K562 (cell line): ENCODE measurements around the gene PIERCE2. TPM values are rescaled to one million over a fixed set of nuclear protein-coding genes. Genes with fewer than 3 reads are reported as not detected.

Experiments used
- ARHGAP35 ChIP-seq: fragments of 450-650 bp; IDR thresholded peaks from 2 replicates; pipeline ENCODE4 v1.6.1; 2018; ENCODE audit not compliant: partially characterized antibody
- ASH1L ChIP-seq: fragments of 450-650 bp; IDR thresholded peaks from 2 replicates; pipeline ENCODE4 v1.6.1; 2018; ENCODE audit warnings: borderline replicate concordance, mild to moderate bottlenecking, low read depth; ENCODE audit not compliant: partially characterized antibody
- BRD4 ChIP-seq: fragments of 200-600 bp; sonication (generic); IDR thresholded peaks from 2 replicates; pipeline ENCODE4 v1.6.1; 2017; ENCODE audit warnings: inconsistent platforms
- DNMT1 ChIP-seq: fragments of 450-650 bp; IDR thresholded peaks from 2 replicates; pipeline ENCODE4 v1.6.1; 2016; ENCODE audit warnings: antibody characterized with exemption, mild to moderate bottlenecking
- MEF2D ChIP-seq: conservative IDR thresholded peaks from 2 replicates; pipeline ENCODE4 v1.6.1; 2016; ENCODE audit warnings: low read depth, missing genetic modification characterization, missing compliant biosample characterization
- OTX1 ChIP-seq: fragments of 450-650 bp; formaldehyde crosslinking; IDR thresholded peaks from 2 replicates; pipeline ENCODE4 v1.4.0; 2022; ENCODE audit warnings: mild to moderate bottlenecking
- RFX7 ChIP-seq: fragments of 250-450 bp; sonication (Bioruptor Pico); IDR thresholded peaks from 2 replicates; pipeline ENCODE4 v1.5.1; 2021; ENCODE audit warnings: mild to moderate bottlenecking
- SIRT6 ChIP-seq: IDR thresholded peaks from one replicate; pipeline ENCODE4 v1.6.1; 2012; ENCODE audit warnings: low read depth, mild to moderate bottlenecking, control low read depth, inconsistent platforms, low read length, moderate library complexity
- SMAD4 ChIP-seq: fragments of 250-450 bp; sonication (Bioruptor Pico); conservative IDR thresholded peaks from 2 replicates; pipeline ENCODE4 v1.8.0; 2021; ENCODE audit warnings: inconsistent platforms, mild to moderate bottlenecking, moderate library complexity
- SMC3 ChIP-seq: conservative IDR thresholded peaks from 2 replicates; pipeline ENCODE4 v1.6.1; 2011; ENCODE audit warnings: low read depth, low read length, improper control_type of control experiment; ENCODE audit not compliant: insufficient read depth
- TFAM ChIP-seq: fragments of 250-450 bp; sonication (Bioruptor Pico); conservative IDR thresholded peaks from 2 replicates; pipeline ENCODE4 v1.5.0; 2021; ENCODE audit warnings: mild to moderate bottlenecking, moderate library complexity
- TSC22D4 ChIP-seq: fragments of 450-650 bp; IDR thresholded peaks from 2 replicates; pipeline ENCODE4 v1.6.1; 2016; ENCODE audit warnings: missing genetic modification characterization, missing biosample characterization, control low read depth
- ZNF124 ChIP-seq: sonication (generic); formaldehyde crosslinking; IDR thresholded peaks from 2 replicates; pipeline ENCODE4 v1.8.1; 2022; ENCODE audit warnings: missing genetic modification reagents
- ZNF354B ChIP-seq: fragments of 250-450 bp; sonication (Bioruptor Pico); IDR thresholded peaks from 2 replicates; pipeline ENCODE4 v1.4.0; 2020
- ZNF584 ChIP-seq: fragments of 200-800 bp; sonication (Bioruptor generic); IDR thresholded peaks from 2 replicates; pipeline ENCODE4 v1.6.1; 2016; ENCODE audit warnings: low read depth, mild to moderate bottlenecking, missing genetic modification characterization, missing compliant biosample characterization
- ZNF766 ChIP-seq: fragments of 200-800 bp; sonication (Bioruptor generic); conservative IDR thresholded peaks from 2 replicates; pipeline ENCODE4 v1.6.1; 2016; ENCODE audit warnings: missing genetic modification characterization, missing compliant biosample characterization
- polyA plus RNA-seq, 8 experiments: library from polyadenylated mRNA; depleted of rRNA in 4 of 8; stranded (reverse) in 5 of 8; unstranded in 3 of 8; fragments of >200 nt; fragmentation: Nextera tagmentation in 2 of 8; fragmentation: Illumina TruSeq in 1 of 8; extraction: Ambion mirVana in 2 of 8; extraction: Trizol in 1 of 8; gene quantifications; 2 replicates each; pipeline versions ENCODE4 v1.2.1 to v1.2.3, GENCODE V29; 2011 to 2014; ENCODE audit warnings: inconsistent platforms in 1 of 8, missing spikeins in 1 of 8
- total RNA-seq, 7 experiments: library from RNA; depleted of rRNA in 6 of 7; stranded (reverse); fragments of >200 nt in 6 of 7; fragmentation: Illumina TruSeq in 2 of 7; extraction: Trizol in 2 of 7; gene quantifications; 2 replicates each; pipeline versions ENCODE4 v1.2.1 to v1.2.3, GENCODE V29; 2011 to 2021; ENCODE audit warnings: low replicate concordance in 1 of 7
- TF ChIP-seq, protein P1 (sequence below): fragments of 450-650 bp; formaldehyde crosslinking; IDR thresholded peaks from 2 replicates; pipeline ENCODE4 v1.4.0; 2020; ENCODE audit warnings: mild to moderate bottlenecking, moderate library complexity
- TF ChIP-seq, protein P2 (sequence below): fragments of 250-450 bp; sonication (Bioruptor Pico); IDR thresholded peaks from 2 replicates; pipeline ENCODE4 v1.5.1; 2021; ENCODE audit warnings: mild to moderate bottlenecking
- TF ChIP-seq, protein P3 (sequence below): fragments of 450-650 bp; IDR thresholded peaks from 2 replicates; pipeline ENCODE4 v1.6.1; 2014; ENCODE audit warnings: low read depth, mild to moderate bottlenecking, moderate library complexity, borderline replicate concordance
- TF ChIP-seq, protein P4 (sequence below): fragments of 250-450 bp; sonication (Bioruptor Pico); IDR thresholded peaks from 2 replicates; pipeline ENCODE4 v1.8.0; 2021; ENCODE audit warnings: moderate library complexity, mild to moderate bottlenecking, inconsistent platforms
- TF ChIP-seq, protein P5 (sequence below): IDR thresholded peaks from 2 replicates; pipeline ENCODE4 v1.6.1; 2011; ENCODE audit warnings: borderline replicate concordance, low read depth, mild to moderate bottlenecking, moderate library complexity, low read length; ENCODE audit not compliant: insufficient read depth, poor library complexity, severe bottlenecking

The PIERCE2 gene
- total and polyA plus RNA-seq, 9 of the 15 experiments (the other 6 are each of a cell fraction or from before 2014, with no cell fraction given), result 2.9 to 4.8 (median 4.0) TPM

- TF ChIP-seq SMAD4 (CRISPR knock-in tag) (peak; percentile 86), RFX7 (CRISPR knock-in tag) (no peak), SIRT6 (no peak), ZNF354B (CRISPR knock-in tag) (peak; percentile 59; the same call in 1 of the 2 replicates), MEF2D (tag) (peak; percentile 83), TFAM (CRISPR knock-in tag) (no peak), BRD4 (peak; percentile 60; the same call in 1 of the 2 replicates), ASH1L (no peak), ZNF124 (no peak), OTX1 (no peak), SMC3 (no peak), TSC22D4 (no peak), DNMT1 (no peak), ZNF766 (CRISPR knock-in tag) (peak; percentile 89), ZNF584 (CRISPR knock-in tag) (peak; percentile 95), ARHGAP35 (no peak)
- TF ChIP-seq, protein P1, sequence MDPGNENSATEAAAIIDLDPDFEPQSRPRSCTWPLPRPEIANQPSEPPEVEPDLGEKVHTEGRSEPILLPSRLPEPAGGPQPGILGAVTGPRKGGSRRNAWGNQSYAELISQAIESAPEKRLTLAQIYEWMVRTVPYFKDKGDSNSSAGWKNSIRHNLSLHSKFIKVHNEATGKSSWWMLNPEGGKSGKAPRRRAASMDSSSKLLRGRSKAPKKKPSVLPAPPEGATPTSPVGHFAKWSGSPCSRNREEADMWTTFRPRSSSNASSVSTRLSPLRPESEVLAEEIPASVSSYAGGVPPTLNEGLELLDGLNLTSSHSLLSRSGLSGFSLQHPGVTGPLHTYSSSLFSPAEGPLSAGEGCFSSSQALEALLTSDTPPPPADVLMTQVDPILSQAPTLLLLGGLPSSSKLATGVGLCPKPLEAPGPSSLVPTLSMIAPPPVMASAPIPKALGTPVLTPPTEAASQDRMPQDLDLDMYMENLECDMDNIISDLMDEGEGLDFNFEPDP (CRISPR knock-in tag), result no peak
- TF ChIP-seq, protein P2, sequence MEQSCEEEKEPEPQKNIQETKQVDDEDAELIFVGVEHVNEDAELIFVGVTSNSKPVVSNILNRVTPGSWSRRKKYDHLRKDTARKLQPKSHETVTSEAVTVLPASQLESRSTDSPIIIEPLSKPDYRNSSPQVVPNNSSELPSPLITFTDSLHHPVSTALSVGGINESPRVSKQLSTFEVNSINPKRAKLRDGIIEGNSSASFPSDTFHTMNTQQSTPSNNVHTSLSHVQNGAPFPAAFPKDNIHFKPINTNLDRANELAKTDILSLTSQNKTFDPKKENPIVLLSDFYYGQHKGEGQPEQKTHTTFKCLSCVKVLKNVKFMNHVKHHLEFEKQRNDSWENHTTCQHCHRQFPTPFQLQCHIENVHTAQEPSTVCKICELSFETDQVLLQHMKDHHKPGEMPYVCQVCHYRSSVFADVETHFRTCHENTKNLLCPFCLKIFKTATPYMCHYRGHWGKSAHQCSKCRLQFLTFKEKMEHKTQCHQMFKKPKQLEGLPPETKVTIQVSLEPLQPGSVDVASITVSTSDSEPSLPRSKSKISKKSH (CRISPR knock-in tag), result 0 out of 2 replicates have a peak, but pooled peaks have one; percentile 63
- TF ChIP-seq, protein P3, sequence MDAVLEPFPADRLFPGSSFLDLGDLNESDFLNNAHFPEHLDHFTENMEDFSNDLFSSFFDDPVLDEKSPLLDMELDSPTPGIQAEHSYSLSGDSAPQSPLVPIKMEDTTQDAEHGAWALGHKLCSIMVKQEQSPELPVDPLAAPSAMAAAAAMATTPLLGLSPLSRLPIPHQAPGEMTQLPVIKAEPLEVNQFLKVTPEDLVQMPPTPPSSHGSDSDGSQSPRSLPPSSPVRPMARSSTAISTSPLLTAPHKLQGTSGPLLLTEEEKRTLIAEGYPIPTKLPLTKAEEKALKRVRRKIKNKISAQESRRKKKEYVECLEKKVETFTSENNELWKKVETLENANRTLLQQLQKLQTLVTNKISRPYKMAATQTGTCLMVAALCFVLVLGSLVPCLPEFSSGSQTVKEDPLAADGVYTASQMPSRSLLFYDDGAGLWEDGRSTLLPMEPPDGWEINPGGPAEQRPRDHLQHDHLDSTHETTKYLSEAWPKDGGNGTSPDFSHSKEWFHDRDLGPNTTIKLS, result no peak
- TF ChIP-seq, protein P4, sequence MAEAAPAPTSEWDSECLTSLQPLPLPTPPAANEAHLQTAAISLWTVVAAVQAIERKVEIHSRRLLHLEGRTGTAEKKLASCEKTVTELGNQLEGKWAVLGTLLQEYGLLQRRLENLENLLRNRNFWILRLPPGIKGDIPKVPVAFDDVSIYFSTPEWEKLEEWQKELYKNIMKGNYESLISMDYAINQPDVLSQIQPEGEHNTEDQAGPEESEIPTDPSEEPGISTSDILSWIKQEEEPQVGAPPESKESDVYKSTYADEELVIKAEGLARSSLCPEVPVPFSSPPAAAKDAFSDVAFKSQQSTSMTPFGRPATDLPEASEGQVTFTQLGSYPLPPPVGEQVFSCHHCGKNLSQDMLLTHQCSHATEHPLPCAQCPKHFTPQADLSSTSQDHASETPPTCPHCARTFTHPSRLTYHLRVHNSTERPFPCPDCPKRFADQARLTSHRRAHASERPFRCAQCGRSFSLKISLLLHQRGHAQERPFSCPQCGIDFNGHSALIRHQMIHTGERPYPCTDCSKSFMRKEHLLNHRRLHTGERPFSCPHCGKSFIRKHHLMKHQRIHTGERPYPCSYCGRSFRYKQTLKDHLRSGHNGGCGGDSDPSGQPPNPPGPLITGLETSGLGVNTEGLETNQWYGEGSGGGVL (CRISPR knock-in tag), result peak; percentile 50; the same call in 1 of the 2 replicates
- TF ChIP-seq, protein P5, sequence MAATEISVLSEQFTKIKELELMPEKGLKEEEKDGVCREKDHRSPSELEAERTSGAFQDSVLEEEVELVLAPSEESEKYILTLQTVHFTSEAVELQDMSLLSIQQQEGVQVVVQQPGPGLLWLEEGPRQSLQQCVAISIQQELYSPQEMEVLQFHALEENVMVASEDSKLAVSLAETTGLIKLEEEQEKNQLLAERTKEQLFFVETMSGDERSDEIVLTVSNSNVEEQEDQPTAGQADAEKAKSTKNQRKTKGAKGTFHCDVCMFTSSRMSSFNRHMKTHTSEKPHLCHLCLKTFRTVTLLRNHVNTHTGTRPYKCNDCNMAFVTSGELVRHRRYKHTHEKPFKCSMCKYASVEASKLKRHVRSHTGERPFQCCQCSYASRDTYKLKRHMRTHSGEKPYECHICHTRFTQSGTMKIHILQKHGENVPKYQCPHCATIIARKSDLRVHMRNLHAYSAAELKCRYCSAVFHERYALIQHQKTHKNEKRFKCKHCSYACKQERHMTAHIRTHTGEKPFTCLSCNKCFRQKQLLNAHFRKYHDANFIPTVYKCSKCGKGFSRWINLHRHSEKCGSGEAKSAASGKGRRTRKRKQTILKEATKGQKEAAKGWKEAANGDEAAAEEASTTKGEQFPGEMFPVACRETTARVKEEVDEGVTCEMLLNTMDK, result no peak
Observed at GRCh38 chr15:55401786-55402246, 6.5 kb upstream of the PIERCE2 start (continued).
